Astrocyte (in vitro differentiated cells and primary cell): ENCODE measurements around the gene CDH23.

ENCODE experiments used
- EZH2 ChIP-seq: IDR thresholded peaks from 2 replicates; pipeline ENCODE4 v1.6.1; 2012; ENCODE audit warnings: mild to moderate bottlenecking, low read length, inconsistent platforms; ENCODE audit not compliant: insufficient read depth
- TF ChIP-seq, protein P1 (sequence below): IDR thresholded peaks from 2 replicates; pipeline ENCODE4 v1.5.1; 2011; ENCODE audit warnings: low read depth, mild to moderate bottlenecking, inconsistent platforms, low read length, moderate library complexity; ENCODE audit not compliant: insufficient read depth

DNA sequence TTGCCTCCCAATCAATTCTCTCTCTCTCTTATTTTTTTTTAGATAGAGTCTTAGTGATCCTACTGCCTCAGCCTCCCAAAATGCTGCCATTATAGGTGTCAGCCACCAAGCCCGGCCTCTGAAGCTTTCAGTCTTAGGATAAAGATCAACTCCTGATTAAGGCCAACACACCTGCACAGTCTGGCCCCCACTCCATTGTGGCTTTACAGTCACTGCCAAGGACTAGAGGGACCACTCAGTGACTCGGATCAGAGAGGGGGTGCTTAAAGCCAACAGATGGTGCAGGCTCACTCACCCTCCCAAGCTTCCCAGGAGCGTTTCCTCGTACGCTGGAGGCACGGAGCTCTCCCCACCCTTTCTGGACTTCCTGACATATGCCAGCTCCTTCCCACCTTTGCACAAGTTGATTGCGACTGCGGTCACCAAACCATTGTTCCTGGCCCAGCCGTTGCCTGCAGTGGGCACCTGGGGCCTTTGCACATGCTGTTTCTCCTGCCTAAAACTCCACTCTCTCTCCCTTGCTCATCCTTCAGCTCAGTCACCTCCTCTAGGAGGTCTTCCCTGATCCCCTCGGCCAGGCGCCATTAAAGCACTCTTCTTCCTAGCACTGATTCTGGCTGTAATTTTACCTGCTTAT is 1.7 kb upstream of the CDH23 start:
- TF ChIP-seq, protein P1, sequence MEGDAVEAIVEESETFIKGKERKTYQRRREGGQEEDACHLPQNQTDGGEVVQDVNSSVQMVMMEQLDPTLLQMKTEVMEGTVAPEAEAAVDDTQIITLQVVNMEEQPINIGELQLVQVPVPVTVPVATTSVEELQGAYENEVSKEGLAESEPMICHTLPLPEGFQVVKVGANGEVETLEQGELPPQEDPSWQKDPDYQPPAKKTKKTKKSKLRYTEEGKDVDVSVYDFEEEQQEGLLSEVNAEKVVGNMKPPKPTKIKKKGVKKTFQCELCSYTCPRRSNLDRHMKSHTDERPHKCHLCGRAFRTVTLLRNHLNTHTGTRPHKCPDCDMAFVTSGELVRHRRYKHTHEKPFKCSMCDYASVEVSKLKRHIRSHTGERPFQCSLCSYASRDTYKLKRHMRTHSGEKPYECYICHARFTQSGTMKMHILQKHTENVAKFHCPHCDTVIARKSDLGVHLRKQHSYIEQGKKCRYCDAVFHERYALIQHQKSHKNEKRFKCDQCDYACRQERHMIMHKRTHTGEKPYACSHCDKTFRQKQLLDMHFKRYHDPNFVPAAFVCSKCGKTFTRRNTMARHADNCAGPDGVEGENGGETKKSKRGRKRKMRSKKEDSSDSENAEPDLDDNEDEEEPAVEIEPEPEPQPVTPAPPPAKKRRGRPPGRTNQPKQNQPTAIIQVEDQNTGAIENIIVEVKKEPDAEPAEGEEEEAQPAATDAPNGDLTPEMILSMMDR = no peak
- TF ChIP-seq EZH2 = no peak
